ENCODE data around the gene FAM163B.

FAM163B gene

DNA sequence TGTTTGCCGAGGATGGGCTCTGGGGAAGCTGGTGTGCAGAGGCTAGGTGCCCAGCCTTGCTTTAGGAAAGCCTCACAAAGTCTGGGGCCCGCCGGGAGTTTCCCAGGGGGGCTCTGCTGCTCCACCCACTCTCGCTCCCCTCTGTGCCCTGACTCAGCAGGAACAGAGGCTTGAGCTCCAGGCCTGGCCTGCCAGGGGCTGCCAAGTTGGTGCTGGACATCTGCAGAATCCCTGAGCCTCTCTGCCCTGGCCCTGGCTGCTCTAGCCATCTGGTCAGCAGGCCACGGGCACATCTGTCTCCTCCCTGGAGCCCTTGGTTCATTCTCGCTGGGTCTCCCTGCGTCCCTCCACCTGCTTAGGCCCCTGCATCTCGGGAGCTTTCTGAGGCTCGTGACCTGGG lies 75.3 kb downstream of the FAM163B start:
- H3K27me3 ChIP-seq (replicated peaks; ENCODE audit: control insufficient read depth, insufficient read depth, low read length): peaks cover 3% of the 10 kb centered on the region
- TF ChIP-seq, protein P1, sequence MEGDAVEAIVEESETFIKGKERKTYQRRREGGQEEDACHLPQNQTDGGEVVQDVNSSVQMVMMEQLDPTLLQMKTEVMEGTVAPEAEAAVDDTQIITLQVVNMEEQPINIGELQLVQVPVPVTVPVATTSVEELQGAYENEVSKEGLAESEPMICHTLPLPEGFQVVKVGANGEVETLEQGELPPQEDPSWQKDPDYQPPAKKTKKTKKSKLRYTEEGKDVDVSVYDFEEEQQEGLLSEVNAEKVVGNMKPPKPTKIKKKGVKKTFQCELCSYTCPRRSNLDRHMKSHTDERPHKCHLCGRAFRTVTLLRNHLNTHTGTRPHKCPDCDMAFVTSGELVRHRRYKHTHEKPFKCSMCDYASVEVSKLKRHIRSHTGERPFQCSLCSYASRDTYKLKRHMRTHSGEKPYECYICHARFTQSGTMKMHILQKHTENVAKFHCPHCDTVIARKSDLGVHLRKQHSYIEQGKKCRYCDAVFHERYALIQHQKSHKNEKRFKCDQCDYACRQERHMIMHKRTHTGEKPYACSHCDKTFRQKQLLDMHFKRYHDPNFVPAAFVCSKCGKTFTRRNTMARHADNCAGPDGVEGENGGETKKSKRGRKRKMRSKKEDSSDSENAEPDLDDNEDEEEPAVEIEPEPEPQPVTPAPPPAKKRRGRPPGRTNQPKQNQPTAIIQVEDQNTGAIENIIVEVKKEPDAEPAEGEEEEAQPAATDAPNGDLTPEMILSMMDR (IDR thresholded peaks at IDR 0.05; ENCODE audit: insufficient read depth, low read length, poor library complexity, severe bottlenecking): no peak
- no peak overlapping the region for H3K4me3 ChIP-seq (replicated peaks; ENCODE audit: low read depth, low read length)
- DNase-seq (ENCODE audit: extremely low read depth, insufficient read length): no peak
- H3K36me3 ChIP-seq (ENCODE audit: control insufficient read depth, insufficient read depth, low read length): no peaks in the 10 kb centered on the region

DNA sequence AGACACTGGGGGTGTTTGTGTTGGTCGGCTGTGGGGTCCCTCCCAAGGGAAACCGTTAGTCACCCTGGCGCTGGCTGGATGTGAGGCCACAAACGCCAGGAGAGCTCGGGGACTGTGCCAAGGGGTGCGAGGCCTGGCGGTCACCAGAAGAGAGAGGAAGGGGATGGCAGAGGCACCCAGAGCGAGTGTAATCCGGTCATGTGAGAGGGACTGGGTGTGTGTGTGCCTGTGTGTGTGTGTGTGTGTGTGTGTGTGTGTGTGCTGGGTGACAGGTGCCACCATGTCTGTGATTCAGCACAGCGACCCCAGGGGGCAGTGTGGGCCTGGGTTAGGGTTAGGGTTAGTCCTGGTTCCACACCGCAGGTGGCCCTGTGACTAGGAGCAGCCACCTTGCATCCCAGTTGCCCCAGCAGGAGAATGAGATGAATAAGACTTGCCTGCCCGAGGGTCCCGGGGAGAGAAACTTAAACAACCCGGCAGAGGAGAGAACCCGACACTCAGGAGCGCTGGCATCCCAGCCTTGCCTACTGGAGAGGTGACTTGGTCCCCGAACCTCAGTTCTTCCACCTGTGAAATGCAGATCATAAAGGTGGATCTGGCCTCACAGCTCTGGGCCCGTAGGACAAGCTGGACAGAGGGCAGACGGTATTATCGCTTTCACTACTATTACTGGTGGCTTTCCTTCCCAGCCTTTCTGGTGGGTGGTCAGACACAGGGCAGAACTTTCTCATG lies 76.1 kb downstream of the FAM163B start:
- Histone ChIP-seq H3K27me3 (replicated peaks; ENCODE audit: control insufficient read depth, insufficient read depth, low read length) (peaks cover 3% of the 10 kb centered on the region), H3K4me3 (replicated peaks; ENCODE audit: low read depth, low read length) (no peak overlapping the region)
- peak; percentile 67 for DNase-seq (ENCODE audit: extremely low read depth, insufficient read length)

DNA sequence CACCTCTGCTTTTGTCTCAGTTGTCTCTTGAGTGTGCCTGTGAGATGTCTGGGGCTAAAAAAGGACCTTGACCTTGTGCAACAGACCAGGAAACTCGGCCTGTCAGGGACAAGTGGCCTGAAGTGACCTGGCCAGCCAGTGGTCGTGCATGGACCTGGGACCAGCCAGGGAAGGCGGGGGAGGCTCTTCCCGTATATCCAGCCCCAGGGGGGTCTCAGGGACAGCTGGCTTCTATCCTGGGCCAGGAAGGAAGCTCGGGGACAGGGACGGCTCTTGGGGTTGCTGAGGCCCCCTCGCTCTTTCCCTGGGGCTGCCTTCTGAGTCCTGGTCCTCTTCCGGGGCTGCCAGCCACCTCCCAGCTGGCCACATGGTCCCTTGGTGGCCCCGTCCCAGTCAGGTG lies 77.9 kb downstream of the FAM163B start:
- Histone ChIP-seq H3K36me3 (ENCODE audit: control insufficient read depth, insufficient read depth, low read length) (no peaks in the 10 kb centered on the region), H3K4me3 (replicated peaks; ENCODE audit: low read depth, low read length) (no peak overlapping the region), H3K27me3 (replicated peaks; ENCODE audit: control insufficient read depth, insufficient read depth, low read length) (peaks cover 3% of the 10 kb centered on the region)
- TF ChIP-seq, protein P1 (IDR thresholded peaks at IDR 0.05; ENCODE audit: insufficient read depth, low read length, poor library complexity, severe bottlenecking): no peak
- DNase-seq (ENCODE audit: extremely low read depth, insufficient read length): no peak

More for the DNA sequence above, 76.1 kb downstream of the FAM163B start:
- TF ChIP-seq, protein P1 (IDR thresholded peaks at IDR 0.05; ENCODE audit: insufficient read depth, low read length, poor library complexity, severe bottlenecking): peak; percentile 72
- H3K36me3 ChIP-seq (ENCODE audit: control insufficient read depth, insufficient read depth, low read length): no peaks in the 10 kb centered on the region

DNA sequence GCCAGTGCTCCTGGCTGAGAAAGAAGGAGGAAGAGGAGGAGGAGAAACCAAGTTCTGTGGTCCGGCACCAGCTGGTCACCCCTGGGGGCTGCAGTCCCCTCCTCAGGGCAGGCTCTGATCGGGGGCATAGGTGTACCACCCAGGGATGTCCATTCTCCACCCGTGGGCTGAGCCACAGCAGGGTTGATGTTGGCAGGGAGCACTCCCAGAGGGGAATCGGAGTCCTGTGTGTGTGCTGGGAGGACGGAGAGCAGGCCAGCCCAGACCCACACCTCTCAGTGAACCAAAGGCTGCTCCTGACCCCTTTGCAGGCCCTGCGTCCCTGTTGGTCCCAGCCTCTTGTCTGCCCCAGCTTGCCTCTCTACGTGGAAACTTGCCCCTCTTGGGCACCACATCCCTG lies 79.3 kb downstream of the FAM163B start:
- TF ChIP-seq, protein P1 (IDR thresholded peaks at IDR 0.05; ENCODE audit: insufficient read depth, low read length, poor library complexity, severe bottlenecking): no peak
- H3K36me3 ChIP-seq (ENCODE audit: control insufficient read depth, insufficient read depth, low read length): no peaks in the 10 kb centered on the region
- DNase-seq (ENCODE audit: extremely low read depth, insufficient read length): no peak
- H3K4me3 ChIP-seq (replicated peaks; ENCODE audit: low read depth, low read length): no peak overlapping the region
- H3K27me3 ChIP-seq (replicated peaks; ENCODE audit: control insufficient read depth, insufficient read depth, low read length): no peaks in the 10 kb centered on the region; the same call in 1 of the 2 replicates

DNA sequence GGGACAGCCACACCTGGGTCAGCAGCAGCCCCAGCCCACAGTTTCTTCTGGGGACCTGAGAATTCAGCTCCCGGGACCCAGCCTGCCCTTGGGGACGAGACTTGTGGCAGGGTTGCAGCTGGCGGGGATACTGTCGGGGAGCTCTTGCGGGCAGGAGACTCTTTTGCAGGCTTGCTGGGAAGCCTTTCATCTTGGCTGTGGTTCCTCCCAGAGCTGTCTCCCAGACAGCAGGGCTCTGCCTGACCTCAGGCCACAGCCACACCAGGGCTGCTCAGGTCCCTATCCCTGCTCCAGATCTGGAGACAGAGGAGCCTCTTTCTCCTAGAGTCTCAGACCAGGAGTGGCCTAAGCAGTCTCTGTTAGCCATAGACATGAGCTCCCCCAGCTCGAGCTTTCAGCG lies 79.7 kb downstream of the FAM163B start:
- TF ChIP-seq, protein P1 (IDR thresholded peaks at IDR 0.05; ENCODE audit: insufficient read depth, low read length, poor library complexity, severe bottlenecking): no peak
- H3K27me3 ChIP-seq (replicated peaks; ENCODE audit: control insufficient read depth, insufficient read depth, low read length): no peaks in the 10 kb centered on the region; the same call in 1 of the 2 replicates
- DNase-seq (ENCODE audit: extremely low read depth, insufficient read length): no peak

More for the DNA sequence above, 79.7 kb downstream of the FAM163B start:
- no peaks in the 10 kb centered on the region for H3K36me3 ChIP-seq (ENCODE audit: control insufficient read depth, insufficient read depth, low read length)
- H3K4me3 ChIP-seq (replicated peaks; ENCODE audit: low read depth, low read length): no peak overlapping the region
